ENCODE data around the gene PRM1.

GRCh38 chr16:11290102-11290893 lies 9.2 kb upstream of the PRM1 start:
- TF ChIP-seq SMAD1 (CRISPR knock-in tag; IDR thresholded peaks at IDR 0.05; ENCODE audit: borderline replicate concordance, low read depth) (no peak), CC2D1A (CRISPR knock-in tag; IDR thresholded peaks at IDR 0.05) (no peak), FOXM1 (CRISPR knock-in tag; IDR thresholded peaks at IDR 0.05) (no peak), CEBPB (IDR thresholded peaks at IDR 0.05; ENCODE audit: borderline replicate concordance, low read depth, low read length) (no peak), ASH2L (IDR thresholded peaks at IDR 0.05; ENCODE audit: insufficient read length, low read depth, low read length) (no peak), POLR2A (IDR thresholded peaks at IDR 0.05; ENCODE audit: insufficient read depth in 1 of 2, low read depth in 2 of 2, low read length in 2 of 2) (no peak), GATAD2A (CRISPR knock-in tag; IDR thresholded peaks at IDR 0.05) (no peak), ZNF577 (CRISPR knock-in tag; IDR thresholded peaks at IDR 0.05; ENCODE audit: borderline replicate concordance, low read depth) (no peak), XRCC5 (optimal IDR thresholded peaks at IDR 0.05; ENCODE audit: low read length) (no peak), XBP1 (CRISPR knock-in tag; IDR thresholded peaks at IDR 0.05) (no peak)
